NOMO-1 treated with dmso at 0.1 percent for 144 hours (cell line): ENCODE data around the gene SYNE2.
"Not testable (repeated sequence)": the region's sequence is repeated elsewhere in the genome, so short reads cannot be mapped to it uniquely, and the experiment has no call there.

Experiments used
- DNase-seq: peaks from one replicate; lab custom pipeline; 2025; ENCODE audit not compliant: unreplicated experiment; lab: John Stamatoyannopoulos, UW

The SYNE2 gene

GRCh38 chr14:64190974-64191502, 338.2 kb downstream of the SYNE2 start:
- no peak for DNase-seq

- no peak for DNase-seq
Observed at GRCh38 chr14:64191756-64192155, 339.0 kb downstream of the SYNE2 start.

- no peak for DNase-seq
Observed at GRCh38 chr14:64193821-64194220, 341.0 kb downstream of the SYNE2 start.

GRCh38 chr14:64194404-64194803, 341.6 kb downstream of the SYNE2 start:
- no peak for DNase-seq

GRCh38 chr14:64195199-64195598, 342.4 kb downstream of the SYNE2 start:
- DNase-seq: no peak

- DNase-seq: no peak
Observed at GRCh38 chr14:64196056-64196455, 343.3 kb downstream of the SYNE2 start.

- DNase-seq: no peak
Observed at GRCh38 chr14:64196814-64197411, 344.1 kb downstream of the SYNE2 start.

GRCh38 chr14:64197996-64198395, 345.2 kb downstream of the SYNE2 start:
- DNase-seq: no peak

GRCh38 chr14:64198486-64198885, 345.7 kb downstream of the SYNE2 start:
- DNase-seq: no peak

GRCh38 chr14:64200170-64200569, 347.4 kb downstream of the SYNE2 start:
- DNase-seq: no peak

- DNase-seq: no peak
Observed at GRCh38 chr14:64201296-64201695, 348.5 kb downstream of the SYNE2 start.

GRCh38 chr14:64201921-64202545, 349.2 kb downstream of the SYNE2 start:
- DNase-seq: no peak

GRCh38 chr14:64202716-64203115, 349.9 kb downstream of the SYNE2 start:
- DNase-seq: no peak

- no peak for DNase-seq
Observed at GRCh38 chr14:64203366-64204006, 350.7 kb downstream of the SYNE2 start.

GRCh38 chr14:64208261-64208660, 355.5 kb downstream of the SYNE2 start:
- no peak for DNase-seq

- no peak for DNase-seq
Observed at GRCh38 chr14:64208981-64209380, 356.2 kb downstream of the SYNE2 start.

- DNase-seq: no peak
Observed at GRCh38 chr14:64209444-64210131, 356.8 kb downstream of the SYNE2 start.

- DNase-seq: no peak
Observed at GRCh38 chr14:64210216-64210615, 357.4 kb downstream of the SYNE2 start.

GRCh38 chr14:64210912-64211311, 358.1 kb downstream of the SYNE2 start:
- DNase-seq: not testable (repeated sequence)

GRCh38 chr14:64212666-64213065, 359.9 kb downstream of the SYNE2 start:
- no peak for DNase-seq

- no peak for DNase-seq
Observed at GRCh38 chr14:64213086-64213485, 360.3 kb downstream of the SYNE2 start.
